Hematopoietic multipotent progenitor cell treated with erythropoietin and hydrocortisone succinate and interleukin-3 and kit ligand, for 8 days (in vitro differentiated cells): Measurements from ENCODE around the gene ABHD16B.

Experiments used
- DNase-seq: peaks from one replicate; pipeline ENCODE4 v3.0.0-alpha.2; 2015

Gene ABHD16B

GRCh38 chr20:63897978-63898561 lies 36.8 kb downstream of the ABHD16B start:
- peak; percentile 32 for DNase-seq

GRCh38 chr20:63898882-63899558 lies 37.7 kb downstream of the ABHD16B start:
- peak; percentile 37 for DNase-seq

GRCh38 chr20:63900413-63900812 lies 39.1 kb downstream of the ABHD16B start:
- DNase-seq = no peak

GRCh38 chr20:63903796-63904561 lies 42.7 kb downstream of the ABHD16B start:
- no peak for DNase-seq

GRCh38 chr20:63908008-63908682 lies 46.8 kb downstream of the ABHD16B start:
- DNase-seq = no peak

- DNase-seq = no peak
These were observed 49.9 kb downstream of the ABHD16B start for GRCh38 chr20:63911176-63911575.
